ENCODE results near the gene HSPA8.

The HSPA8 gene

GRCh38 chr11:123047266-123047946 lies 14.5 kb downstream of the HSPA8 start:
- no peak for DNase-seq (ENCODE audit: low spot score)

GRCh38 chr11:123046473-123047259 lies 15.3 kb downstream of the HSPA8 start:
- DNase-seq (ENCODE audit: low spot score), result no peak

GRCh38 chr11:123045101-123045500 lies 16.8 kb downstream of the HSPA8 start:
- no peak for DNase-seq (ENCODE audit: low spot score)

GRCh38 chr11:123041185-123041584 lies 20.8 kb downstream of the HSPA8 start:
- DNase-seq (ENCODE audit: low spot score), result no peak

- no peak for DNase-seq (ENCODE audit: low spot score)
These were observed 21.9 kb downstream of the HSPA8 start for GRCh38 chr11:123040111-123040432.

- DNase-seq (ENCODE audit: low spot score), result no peak
These were observed 26.1 kb downstream of the HSPA8 start for GRCh38 chr11:123035831-123036230.

GRCh38 chr11:123034597-123034996 lies 27.3 kb downstream of the HSPA8 start:
- no peak for DNase-seq (ENCODE audit: low spot score)

- no peak for DNase-seq (ENCODE audit: low spot score)
These were observed 28.0 kb downstream of the HSPA8 start for GRCh38 chr11:123033895-123034294.

- DNase-seq (ENCODE audit: low spot score), result no peak
These were observed 31.4 kb downstream of the HSPA8 start for GRCh38 chr11:123030517-123030916.

- DNase-seq (ENCODE audit: low spot score), result peak; percentile 65
These were observed 41.0 kb downstream of the HSPA8 start for GRCh38 chr11:123020968-123021367.

- DNase-seq (ENCODE audit: low spot score), result no peak
These were observed 43.2 kb downstream of the HSPA8 start for GRCh38 chr11:123018702-123019101.

- no peak for DNase-seq (ENCODE audit: low spot score)
These were observed 50.4 kb downstream of the HSPA8 start for GRCh38 chr11:123011510-123011909.

All from kidney capillary endothelial cell (primary cell).